GM12801 (cell line): ENCODE measurements around the gene FAM171A1.

Experiments used
- TF ChIP-seq, protein P1 (sequence below): IDR thresholded peaks from one replicate; pipeline ENCODE4 v1.5.1; 2011; ENCODE audit warnings: control low read depth; ENCODE audit not compliant: insufficient read length; ENCODE audit errors: extremely low read depth

The FAM171A1 gene

DNA sequence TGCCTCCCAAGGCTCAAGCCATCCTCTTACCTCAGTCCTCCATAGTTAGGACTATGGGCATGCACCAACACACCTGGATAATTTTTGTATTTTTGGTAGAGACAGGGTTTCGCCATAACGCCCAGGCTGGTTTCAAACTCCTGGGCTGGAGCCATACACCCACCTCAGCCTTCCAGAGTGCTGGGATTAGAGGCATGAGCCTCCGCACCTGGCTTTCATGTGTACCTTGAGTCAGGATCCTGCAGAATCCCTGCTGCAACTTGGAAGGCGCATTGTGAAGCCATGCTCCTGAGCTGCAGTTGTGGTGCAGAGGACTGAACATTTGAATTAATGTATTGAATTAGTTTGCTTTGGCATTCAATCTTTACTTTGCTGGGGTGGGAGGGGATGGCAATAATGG is 173.2 kb downstream of the FAM171A1 start:
- TF ChIP-seq, protein P1, sequence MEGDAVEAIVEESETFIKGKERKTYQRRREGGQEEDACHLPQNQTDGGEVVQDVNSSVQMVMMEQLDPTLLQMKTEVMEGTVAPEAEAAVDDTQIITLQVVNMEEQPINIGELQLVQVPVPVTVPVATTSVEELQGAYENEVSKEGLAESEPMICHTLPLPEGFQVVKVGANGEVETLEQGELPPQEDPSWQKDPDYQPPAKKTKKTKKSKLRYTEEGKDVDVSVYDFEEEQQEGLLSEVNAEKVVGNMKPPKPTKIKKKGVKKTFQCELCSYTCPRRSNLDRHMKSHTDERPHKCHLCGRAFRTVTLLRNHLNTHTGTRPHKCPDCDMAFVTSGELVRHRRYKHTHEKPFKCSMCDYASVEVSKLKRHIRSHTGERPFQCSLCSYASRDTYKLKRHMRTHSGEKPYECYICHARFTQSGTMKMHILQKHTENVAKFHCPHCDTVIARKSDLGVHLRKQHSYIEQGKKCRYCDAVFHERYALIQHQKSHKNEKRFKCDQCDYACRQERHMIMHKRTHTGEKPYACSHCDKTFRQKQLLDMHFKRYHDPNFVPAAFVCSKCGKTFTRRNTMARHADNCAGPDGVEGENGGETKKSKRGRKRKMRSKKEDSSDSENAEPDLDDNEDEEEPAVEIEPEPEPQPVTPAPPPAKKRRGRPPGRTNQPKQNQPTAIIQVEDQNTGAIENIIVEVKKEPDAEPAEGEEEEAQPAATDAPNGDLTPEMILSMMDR: no peak

DNA sequence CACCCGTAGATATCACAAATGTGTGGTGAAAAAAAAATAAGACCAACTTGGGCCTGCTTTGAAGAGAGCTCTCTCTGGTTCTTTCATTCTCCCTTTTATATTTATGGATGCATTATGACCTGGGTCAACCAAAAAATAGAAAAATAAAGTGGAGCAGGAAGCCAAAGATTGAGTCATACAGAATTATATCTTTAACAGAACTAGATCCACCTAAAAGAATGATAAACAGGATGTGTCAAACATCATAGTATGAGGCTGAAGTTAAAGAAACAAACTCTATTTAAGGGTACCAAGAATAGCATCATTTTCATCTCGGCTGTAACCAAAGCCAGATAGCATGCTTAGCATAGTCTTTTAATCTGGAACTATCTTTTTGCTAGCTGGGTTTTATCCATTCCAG is 173.8 kb downstream of the FAM171A1 start:
- TF ChIP-seq, protein P1: no peak

DNA sequence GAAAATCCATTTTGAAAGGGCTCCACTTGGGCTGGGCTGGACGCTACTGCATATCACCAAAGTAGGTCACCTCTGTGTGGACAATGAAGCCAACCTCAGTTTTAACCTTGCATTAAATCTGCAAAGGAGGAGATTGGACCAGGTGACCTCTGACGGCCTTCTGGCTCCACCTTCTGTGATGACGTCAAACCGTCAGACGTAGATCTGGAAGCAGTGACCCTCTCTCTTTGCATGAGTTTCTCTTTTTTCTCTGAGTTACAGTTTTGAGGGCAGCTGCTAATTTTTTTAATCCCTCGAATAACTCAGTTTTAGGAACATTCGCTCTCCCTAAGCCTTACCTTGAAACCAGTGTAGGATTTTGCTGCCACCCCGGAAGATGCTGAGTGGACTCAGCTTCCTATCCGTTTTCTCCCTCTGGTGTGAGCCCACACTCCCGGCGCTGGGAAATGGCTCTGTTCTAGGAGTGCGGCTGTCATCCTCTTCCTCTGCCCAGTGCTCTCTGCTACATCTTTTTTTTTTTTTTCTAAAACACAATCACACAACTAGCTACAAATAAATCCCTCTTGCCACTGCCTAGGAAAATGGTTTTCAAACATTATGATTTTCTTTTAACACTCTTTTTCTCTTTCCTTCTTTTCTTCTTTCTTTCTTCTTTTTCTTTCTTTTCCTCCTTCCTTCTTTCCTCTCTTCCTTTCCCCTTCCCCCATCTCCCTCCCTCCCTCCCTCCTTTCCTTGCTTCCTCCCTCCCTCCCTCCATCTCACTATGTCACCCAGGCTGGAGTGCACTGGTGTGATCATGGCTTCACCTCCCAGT is 174.9 kb downstream of the FAM171A1 start:
- TF ChIP-seq, protein P1: no peak

DNA sequence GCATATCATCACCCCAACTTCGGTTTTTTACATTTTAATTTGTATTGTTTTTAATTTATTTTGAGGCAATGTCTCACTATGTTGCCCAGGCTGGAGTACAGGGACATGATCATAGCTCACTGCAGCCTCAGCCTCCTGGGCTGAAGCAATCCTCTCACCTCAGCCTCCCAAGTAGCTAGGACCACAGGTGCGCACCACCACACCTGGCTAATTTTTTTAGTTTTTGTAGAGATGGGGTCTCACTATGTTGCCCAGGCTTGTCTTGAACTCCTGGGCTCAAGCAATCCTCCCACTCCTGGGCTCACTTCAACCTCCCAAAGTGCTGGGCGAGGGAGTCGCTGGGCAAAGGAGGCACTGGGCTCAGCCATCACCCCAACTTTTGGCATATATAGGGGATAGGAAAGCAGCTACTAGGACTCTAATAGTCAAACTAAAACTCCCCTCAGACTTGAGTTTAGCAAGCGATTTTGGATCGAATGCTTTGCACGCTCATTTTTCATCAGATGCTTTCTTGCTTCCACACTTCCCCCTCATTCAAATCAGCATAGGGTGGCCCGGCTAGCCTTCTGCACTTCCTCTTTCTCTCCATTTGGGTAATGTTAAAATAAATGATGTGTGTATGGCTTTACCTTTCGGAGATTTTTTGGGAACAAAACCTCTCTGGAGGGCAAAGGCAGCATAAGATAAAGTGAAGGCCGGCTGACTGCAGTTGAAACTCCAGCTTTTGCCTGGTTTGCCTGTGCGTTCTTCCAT is 181.8 kb downstream of the FAM171A1 start:
- TF ChIP-seq, protein P1: no peak

DNA sequence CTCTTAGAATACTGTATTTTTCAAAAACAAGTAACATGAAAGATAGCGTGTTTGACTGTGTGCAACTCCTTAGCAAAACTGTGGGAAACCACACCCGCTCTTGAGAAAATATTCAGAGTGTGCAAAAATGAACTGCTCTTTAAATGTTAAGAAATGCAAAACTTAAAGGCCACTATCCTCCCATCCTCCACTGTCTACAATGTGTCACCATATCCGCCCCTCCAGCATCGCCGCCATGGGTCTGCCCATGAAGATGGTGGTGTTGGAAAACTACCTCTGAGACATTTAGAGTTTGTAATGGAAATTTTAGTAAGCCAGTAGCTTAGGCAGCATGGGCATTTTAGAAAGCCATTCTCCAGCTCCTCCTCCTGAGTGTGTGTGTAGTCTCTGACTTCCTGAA is 182.5 kb downstream of the FAM171A1 start:
- TF ChIP-seq, protein P1: no peak

DNA sequence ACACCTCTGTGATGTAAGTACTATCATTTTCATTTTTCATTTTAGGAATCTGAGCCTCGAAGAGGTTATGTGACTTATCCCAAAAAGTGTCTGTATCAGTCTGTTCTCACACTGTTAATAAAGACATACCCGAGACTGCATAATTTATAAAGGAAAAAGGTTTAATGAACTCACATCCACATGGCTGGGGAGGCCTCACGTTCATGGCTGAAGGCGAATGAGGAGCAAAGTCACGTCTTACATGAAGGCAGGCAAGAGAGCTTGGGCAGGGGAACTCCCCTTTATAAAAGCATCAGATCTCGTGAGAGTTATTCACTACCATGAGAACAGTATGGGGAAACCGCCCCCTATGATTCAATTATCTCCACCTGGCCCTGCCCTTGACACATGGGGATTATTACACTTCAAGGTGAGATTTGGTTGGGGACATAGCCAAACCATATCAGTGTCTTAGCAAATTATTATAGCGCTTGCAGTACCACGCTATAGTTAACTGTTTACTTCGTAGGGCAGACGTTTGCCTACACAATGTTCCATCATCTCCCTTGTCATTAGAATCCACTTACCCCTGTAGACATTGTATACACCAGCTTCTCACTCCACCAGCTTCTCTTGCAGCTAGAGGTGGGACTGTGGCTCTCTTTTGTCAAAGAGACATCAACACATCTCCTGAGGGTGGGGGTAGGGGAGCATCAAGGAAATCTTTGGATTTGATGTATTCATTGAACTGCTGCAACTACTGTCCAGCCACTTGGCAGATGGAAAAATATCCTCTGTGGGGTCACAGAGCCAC is 187.2 kb downstream of the FAM171A1 start:
- TF ChIP-seq, protein P1: no peak
